Activated T-cell treated with anti-CD3 and anti-CD28 coated beads for 4 hours (primary cell): ENCODE measurements around the gene OR7C1.

Source experiments
- DNase-seq: peaks from one replicate; pipeline ENCODE4 v3.0.0-alpha.2; 2020

Gene OR7C1

GRCh38 chr19:14764401-14764800, 70.6 kb downstream of the OR7C1 start:
- no peak for DNase-seq

GRCh38 chr19:14763497-14764145, 71.4 kb downstream of the OR7C1 start:
- DNase-seq: no peak

GRCh38 chr19:14762111-14762510, 72.9 kb downstream of the OR7C1 start:
- no peak for DNase-seq

GRCh38 chr19:14761607-14762006, 73.4 kb downstream of the OR7C1 start:
- no peak for DNase-seq

GRCh38 chr19:14758816-14759215, 76.2 kb downstream of the OR7C1 start:
- no peak for DNase-seq

GRCh38 chr19:14748601-14749000, 86.4 kb downstream of the OR7C1 start:
- no peak for DNase-seq
